NCI-H128 (cell line): ENCODE data around the gene ZNF408.
"Not testable (repeated sequence)": the region's sequence is repeated elsewhere in the genome, so short reads cannot be mapped to it uniquely, and the experiment has no call there.

Experiments
- DNase-seq: peaks from one replicate; lab custom pipeline; 2025; ENCODE audit not compliant: unreplicated experiment; lab: John Stamatoyannopoulos, UW

Gene ZNF408

DNA sequence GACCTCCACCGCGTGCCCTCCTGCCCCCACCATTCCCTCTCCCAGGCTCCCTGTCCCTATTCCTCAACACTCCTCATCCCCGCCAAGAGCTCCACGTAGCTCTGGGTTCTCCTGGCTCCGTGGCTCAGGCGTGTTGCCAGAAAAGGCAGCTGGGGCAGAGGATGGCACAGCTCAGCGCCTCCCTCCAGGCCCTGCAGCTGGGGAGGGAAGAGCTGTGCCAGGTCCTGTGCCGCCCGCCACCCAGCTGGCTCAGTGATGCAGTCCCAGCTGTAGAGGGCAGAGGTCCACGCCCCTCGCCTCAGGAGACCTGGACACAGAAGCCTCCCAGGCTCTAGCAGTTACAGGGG is 4.6 kb upstream of the ZNF408 start:
- no peak for DNase-seq

DNA sequence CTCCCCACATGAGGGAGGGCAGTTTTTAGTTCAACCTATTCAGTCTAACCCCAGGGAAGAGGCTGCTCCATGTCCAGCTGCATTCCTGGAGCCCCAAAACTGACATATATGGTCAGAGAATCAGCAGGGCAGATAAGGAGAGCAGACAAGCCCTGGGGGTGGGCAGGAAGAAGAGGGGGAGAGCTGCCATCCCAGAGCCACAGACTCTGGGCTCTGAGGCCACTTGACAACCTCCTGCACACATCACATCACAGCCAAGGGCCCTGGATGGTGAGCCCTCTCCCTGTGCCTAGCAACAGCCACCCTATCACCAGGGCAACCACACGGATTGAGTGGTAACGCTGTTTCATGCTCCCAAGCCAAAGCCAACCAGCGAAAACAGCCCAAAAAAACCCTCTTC is 3.5 kb upstream of the ZNF408 start:
- DNase-seq: no peak

DNA sequence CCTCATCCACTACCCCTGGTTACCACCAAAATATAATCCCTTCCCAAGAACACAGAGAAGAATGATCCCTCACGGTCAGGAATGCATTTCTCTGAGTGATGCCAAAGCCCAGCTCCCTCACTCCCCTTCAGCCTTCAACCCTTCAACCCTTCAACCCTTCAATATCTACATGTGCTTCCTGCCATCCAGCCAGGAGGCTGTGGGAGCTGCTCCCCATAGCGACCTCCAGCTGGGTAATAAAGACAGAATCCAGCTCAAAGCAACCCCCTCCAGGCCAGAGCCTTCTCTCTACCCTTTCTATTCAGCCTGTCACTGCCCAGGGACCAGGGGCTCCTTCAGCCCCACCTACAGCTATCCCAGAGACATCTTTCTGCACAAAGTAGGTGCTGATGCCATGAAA is 3.1 kb upstream of the ZNF408 start:
- DNase-seq: no peak

DNA sequence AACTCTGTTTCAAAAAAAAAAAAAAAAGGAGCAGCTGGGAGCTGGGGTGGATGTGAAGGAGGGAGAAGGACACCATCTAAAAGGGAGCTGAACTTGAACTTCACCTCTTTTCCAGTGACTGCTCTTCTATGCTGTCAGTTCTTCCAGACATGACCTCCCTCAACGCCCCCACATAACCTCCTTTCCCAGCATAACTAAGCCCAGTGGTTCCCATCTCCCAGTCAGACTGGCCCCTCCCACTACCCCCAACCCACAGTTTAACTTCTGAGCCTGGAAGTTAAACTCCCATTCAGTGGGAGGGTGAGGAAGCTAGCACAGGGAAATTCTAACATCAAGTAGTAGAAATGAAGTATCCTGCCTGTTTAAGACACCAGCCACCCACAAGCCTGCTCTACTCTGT is 2.2 kb upstream of the ZNF408 start:
- DNase-seq: no peak

DNA sequence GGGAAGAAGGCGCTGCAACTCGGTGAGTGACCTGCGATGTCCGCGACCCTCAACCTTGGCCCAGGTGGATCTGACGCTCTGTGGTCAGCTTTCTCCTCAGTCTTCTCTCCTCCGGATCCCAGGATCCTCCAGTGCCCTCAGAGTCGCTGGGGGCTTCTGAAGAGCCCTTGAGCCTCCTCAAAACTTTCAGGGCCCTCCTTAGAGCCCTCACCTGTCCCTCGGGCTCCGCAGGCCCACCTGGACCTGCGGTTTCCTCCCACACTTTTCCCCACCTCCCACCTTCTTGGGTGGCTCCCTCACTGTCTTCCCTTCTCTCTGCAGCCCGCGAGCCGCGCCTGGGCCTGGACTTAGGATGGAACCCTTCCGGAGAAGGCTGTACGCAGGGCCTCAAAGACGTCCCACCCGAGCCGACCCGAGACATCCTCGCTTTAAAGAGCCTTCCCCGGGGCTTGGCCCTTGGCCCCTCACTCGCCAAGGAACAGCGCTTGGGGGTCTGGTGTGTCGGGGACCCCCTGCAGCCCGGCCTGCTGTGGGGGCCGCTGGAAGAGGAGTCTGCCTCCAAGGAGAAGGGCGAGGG is 335 bp downstream of the ZNF408 start:
- DNase-seq: no peak

DNA sequence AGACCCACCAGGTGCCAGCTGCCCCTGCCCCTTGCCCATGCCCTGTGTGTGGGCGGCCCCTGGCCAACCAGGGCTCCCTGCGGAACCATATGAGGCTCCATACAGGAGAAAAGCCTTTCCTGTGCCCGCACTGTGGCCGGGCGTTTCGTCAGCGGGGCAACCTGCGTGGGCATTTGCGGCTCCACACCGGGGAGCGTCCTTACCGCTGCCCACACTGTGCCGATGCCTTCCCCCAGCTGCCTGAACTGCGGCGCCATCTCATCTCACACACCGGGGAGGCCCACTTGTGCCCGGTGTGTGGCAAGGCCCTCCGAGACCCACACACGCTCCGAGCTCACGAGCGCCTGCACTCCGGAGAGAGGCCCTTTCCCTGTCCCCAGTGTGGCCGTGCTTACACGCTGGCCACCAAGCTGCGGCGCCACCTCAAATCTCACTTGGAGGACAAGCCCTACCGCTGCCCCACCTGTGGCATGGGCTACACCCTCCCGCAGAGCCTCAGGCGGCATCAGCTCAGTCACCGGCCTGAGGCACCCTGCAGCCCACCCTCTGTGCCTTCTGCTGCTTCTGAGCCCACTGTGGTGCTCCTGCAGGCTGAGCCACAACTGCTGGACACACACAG is 4.3 kb downstream of the ZNF408 start:
- no peak for DNase-seq

DNA sequence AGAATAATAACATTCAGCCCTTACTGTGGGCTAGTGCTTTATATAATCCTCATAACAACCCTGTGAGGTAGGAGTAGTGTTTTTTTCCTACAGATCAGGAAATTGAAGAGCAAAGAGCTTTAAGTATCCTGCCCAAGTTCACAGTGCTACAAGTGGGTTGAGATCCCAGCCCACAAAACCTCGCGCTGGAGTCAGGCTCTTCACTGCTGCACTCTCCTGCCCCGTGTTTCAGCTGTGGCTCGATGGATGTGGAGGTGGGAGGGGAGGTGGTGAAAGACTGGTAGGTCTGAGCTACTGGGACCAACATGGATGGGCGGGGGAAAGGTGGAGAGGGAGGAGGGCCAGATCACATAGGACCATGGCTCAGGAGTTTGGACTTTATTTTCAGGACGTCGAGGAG is 6.1 kb downstream of the ZNF408 start:
- DNase-seq: no peak

DNA sequence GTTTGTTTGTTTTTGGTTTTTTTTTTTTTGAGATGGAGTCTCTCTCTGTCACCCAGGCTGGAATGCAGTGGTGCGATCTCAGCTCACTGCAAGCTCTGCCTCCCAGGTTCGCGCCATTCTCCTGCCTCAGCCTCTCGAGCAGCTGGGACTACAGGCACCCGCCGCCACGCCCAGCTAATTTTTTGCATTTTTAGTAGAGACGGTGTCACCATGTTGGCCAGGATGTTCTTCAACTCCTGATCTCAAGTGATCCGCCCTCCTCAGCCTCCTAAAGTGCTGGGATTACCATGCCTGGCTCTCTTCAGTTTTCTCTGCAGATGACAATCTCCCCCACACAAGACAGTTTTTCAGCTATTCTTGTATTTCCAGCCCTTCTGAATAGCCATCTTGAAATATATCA is 8.5 kb downstream of the ZNF408 start:
- DNase-seq: not testable (repeated sequence)

DNA sequence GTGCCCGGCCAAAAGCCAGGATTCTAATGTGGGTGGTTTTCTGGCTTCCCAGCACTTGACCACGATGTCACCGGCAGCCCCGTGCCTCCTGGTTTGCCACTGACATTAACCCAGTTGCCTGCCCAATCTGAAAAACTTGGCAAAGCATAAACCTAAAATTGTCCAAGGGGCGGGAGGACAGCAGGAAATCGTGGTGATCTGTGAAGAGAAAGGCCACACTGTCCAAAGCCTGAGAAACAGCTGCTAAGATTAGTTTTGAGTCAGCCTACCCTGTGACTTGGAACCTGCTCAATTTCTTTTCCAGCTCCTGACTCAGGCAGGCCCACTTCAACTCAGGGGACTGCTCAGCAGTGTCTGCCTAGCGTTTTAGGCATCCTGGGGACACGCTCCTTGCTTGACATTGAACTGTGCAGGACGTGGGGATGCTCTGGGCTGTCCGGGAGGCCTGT is 10.0 kb downstream of the ZNF408 start:
- DNase-seq: no peak

DNA sequence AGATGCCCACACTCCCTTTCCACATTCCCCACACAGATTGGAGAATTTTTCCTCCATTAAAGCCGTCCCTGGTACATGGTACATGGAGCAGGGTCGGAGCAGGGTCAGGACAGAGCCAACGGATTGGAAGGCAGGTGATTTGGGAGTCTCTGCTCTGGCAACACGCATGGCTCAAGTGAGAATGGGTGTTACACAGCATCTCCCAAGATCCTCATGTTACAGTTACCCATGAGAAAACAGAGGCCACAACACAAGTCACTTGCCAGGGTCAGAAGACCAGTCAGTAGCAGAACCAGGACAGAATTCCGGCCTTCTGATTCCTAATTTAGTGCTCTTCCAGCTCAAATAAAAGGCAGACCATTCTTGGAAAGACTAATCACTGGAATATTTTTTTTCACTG is 10.5 kb downstream of the ZNF408 start:
- no peak for DNase-seq

DNA sequence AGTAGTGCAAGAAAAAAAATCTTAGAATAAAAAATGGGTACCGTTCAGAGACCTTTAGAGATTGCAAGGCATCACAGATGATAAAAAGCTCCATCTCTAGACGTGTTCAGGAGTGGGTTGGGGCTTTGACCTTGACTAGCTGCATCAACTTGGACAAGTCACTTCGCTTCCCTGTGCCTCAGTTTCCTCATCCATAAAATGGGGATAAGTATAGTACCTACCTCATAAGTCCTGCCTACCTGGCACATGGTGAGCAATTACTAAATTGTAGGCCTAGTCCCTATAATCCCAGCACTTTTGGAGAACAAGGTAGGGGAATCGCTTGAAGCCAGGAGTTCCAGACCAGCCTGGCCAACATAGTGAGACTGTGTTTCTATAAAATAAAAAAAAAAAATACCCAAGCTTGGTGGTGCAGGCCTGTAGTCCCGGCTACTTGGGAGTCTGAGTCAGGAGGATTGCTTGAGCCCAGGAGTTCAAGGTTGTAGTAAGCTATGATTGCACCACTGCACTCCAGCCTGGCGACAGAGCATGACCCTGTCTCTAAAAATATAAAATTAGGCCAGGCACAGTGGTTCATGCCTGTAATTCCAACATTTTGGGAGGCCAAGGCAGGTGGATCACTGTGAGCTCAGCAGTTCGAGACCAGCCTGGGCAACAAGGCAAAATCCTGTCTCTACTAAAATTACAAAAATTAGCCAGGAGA is 12.2 kb downstream of the ZNF408 start:
- DNase-seq: no peak

DNA sequence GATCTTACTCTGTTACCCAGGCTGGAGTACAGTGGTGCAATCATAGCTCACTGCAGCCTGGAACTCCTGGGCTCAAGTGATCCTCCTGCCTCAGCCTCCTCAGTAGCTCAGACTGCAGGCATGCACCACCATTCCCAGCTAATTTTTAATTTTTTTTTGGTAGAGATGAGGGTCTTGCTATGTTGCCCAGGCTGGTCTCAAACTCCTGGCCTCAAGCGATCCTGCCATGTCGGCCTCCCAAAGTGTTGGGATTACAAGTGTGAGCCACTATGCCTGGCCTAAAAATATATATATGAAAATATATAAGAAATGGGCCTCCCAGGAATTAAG is 17.0 kb downstream of the ZNF408 start:
- DNase-seq: not testable (repeated sequence)

DNA sequence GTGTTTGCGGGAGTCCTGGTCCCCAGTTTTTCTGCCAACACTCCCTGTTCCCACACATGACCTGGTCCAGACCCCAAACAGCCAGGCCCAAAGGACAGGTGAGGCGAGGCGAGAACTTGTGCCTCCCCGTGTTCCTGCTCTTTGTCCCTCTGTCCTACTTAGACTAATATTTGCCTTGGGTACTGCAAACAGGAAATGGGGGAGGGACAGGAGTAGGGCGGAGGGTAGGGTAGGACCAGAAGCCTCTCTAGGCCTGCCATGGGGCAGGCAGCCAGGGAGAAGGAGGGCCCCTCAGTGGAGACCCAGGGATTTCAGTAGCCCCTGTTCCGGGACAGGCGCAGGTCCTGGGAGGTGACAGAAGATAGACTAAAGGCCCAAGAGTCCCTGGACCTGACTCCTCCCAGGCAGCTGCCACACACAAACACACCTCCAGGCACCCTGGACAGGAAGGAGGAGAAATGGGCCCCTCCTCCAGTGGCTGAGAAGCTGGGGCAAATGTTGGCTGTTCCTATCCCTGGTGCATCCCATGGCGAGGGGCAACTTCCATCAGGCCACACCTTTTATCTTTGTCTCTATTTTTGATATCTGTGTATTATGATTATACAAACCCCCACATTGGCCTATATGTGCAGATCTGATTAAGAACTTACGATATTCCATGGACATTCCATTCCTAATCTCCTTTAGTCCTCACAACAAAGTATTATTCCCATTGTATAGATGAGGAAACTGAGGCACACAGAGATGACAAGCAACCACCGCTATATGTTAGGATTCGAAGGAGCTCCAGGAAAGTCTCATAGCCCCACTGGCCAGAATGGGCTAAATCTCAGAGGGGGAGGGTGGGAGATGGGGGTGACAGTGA is 17.6 kb downstream of the ZNF408 start:
- no peak for DNase-seq

DNA sequence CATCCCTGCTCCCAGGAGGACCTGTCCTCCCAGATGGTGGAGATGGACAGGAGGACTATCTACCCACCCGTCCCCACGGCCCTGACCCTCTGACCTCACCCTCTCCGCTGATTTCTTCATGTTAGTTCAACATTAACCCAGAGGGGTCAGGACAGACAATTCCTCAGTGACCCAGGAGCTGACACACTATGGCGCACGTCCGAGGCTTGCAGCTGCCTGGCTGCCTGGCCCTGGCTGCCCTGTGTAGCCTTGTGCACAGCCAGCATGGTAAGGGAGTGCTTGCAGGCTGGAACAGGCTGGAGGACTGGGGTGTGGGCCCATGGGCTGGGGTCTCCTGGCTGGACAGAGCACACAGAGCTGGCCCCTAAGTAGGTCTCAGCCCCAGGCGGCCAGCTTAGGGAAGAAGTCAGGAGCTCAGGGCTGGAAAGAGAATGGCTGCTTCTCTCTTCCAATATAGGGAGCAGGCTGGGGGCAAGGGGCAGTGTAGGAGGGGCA is 18.3 kb downstream of the ZNF408 start, which contains the start of gene F2:
Gene F2 (plus strand): TSS at position 166 of the 495 bp plus-strand sequence. CDS start 23 bp downstream, at position 189.
- DNase-seq: no peak

DNA sequence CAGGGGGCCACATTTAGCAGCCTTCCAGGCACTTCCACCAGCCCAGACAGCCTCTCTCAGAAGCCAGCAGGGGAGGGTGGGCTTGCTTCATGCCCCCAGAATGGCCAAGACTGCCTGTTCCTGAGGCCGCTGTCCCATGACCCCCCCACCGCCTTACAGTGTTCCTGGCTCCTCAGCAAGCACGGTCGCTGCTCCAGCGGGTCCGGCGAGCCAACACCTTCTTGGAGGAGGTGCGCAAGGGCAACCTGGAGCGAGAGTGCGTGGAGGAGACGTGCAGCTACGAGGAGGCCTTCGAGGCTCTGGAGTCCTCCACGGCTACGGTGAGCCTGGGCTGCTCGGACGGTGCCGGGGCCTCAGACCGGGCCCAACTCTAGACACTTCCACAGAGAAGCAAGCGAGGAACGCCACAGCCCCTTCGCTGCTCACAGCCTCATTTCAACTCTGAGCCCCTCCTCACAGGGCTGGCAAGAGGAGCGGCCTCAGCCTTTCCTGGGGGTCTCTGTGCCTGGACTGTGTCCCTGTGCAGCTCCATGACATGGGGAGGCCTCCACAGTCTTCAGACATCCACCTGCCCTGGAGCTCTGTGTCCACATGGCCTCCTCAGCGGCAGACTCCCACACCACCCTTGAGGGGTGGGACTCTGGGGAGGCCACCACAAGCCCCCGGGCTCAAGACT is 18.9 kb downstream of the ZNF408 start:
- DNase-seq: no peak

DNA sequence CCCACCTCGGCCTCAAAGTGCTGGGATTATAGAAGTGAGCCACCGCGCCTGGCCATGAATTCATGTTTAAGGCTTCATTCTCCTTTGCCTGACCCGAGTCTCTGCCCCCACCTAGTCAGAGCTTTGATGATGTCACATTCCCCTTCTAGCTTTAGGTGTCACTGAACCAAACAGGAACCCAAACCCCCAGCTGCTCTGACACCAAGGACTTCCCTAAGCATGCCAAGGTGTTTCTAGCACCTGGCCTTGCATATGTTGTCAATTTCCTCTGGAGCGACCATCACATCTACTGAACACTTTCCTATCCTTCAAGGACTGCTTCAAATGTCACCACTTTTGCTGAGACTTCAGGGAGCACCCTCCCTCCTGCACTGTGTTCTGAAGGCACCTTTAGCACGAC is 20.5 kb downstream of the ZNF408 start:
- no peak for DNase-seq

DNA sequence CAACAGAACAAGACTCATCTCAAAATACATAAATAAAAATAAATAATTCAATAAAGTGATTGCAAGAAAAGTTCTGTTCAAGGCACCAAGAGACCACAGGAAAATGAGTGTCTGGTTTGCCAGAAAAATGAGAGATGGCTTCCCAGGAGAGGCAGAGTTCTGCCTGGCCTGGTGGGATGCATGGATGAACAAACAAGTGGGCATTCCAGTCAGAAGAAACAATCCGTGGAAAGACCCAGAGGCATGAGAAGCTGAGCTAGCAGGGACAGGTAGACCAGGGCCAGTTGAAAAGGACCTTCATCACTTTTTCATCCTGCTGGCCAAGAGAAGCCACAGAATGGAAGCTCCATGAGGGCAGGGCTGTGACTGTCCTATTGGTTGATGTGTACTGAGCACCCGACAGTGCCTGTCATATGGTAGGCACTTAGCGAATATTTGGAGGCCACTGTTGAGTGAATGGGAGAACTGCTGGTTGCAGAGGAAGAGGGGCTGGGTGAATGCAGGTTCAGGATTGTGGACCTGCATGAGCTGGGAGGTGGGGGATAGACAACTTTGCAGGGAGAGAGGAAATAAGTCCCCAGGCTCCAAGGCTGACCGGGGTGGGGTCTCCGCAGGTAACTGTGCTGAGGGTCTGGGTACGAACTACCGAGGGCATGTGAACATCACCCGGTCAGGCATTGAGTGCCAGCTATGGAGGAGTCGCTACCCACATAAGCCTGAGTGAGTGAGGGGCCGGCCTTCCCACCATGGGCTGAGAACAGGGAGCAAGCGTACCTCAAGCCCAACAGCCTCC is 21.9 kb downstream of the ZNF408 start:
- no peak for DNase-seq

DNA sequence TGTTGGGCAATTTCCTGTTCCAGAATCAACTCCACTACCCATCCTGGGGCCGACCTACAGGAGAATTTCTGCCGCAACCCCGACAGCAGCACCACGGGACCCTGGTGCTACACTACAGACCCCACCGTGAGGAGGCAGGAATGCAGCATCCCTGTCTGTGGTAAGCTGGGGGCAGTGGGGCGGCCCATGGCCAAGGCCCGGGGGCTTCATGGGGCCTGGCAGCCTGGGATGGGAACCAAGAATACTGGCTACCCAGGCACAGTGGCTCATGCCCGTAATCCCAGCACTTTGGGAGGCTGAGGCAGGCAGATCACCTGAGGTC is 22.5 kb downstream of the ZNF408 start:
- DNase-seq: no peak

DNA sequence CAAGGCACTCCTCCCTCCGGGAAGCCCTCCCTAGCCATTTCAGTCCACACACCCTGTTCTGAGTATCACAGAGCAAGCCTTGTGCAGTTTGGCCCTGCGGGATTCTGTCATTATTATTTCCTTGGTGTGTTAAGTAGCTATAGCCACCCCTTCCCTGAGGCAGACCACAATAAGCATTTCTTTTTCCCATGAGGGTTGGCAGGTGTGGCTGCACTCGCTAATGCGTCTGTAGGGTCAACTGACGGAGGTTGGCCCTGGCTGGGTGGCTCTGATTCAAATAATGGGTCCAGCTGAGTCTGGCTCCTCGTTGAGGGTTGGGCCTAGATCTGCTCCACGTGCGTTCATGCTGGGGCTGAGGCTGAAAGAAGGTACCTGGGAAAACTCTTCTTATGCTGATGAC is 23.3 kb downstream of the ZNF408 start:
- no peak for DNase-seq
